MV-4-11 (cell line): ENCODE data around the gene AQP7.
"Not testable (repeated sequence)": the region's sequence is repeated elsewhere in the genome, so short reads cannot be mapped to it uniquely, and the experiment has no call there.

Source experiments
- DNase-seq: peaks from one replicate; lab custom pipeline; 2025; lab: John Stamatoyannopoulos, UW

The AQP7 gene

GRCh38 chr9:33374634-33375237, 27.6 kb downstream of the AQP7 start:
- peak; percentile 59 for DNase-seq

GRCh38 chr9:33374190-33374589, 28.2 kb downstream of the AQP7 start:
- no peak for DNase-seq

- DNase-seq, result no peak
Measured at GRCh38 chr9:33372900-33373299, 29.5 kb downstream of the AQP7 start.

- no peak for DNase-seq
Measured at GRCh38 chr9:33366979-33367480, 35.3 kb downstream of the AQP7 start.

GRCh38 chr9:33364814-33365213, 37.6 kb downstream of the AQP7 start:
- DNase-seq, result not testable (repeated sequence)

GRCh38 chr9:33364127-33364526, 38.2 kb downstream of the AQP7 start:
- DNase-seq, result no peak

GRCh38 chr9:33358641-33359040, 43.7 kb downstream of the AQP7 start:
- not testable (repeated sequence) for DNase-seq

- no peak for DNase-seq
Measured at GRCh38 chr9:33355933-33356332, 46.4 kb downstream of the AQP7 start.

GRCh38 chr9:33354651-33355211, 47.6 kb downstream of the AQP7 start:
- no peak for DNase-seq

GRCh38 chr9:33351547-33351946, 50.8 kb downstream of the AQP7 start:
- no peak for DNase-seq

GRCh38 chr9:33350310-33350709, 52.1 kb downstream of the AQP7 start:
- DNase-seq, result no peak

- no peak for DNase-seq
Measured at GRCh38 chr9:33349743-33350142, 52.6 kb downstream of the AQP7 start.

- DNase-seq, result no peak
Measured at GRCh38 chr9:33348998-33349397, 53.4 kb downstream of the AQP7 start.

GRCh38 chr9:33346564-33346963, 55.8 kb downstream of the AQP7 start:
- no peak for DNase-seq

GRCh38 chr9:33344145-33344544, 58.2 kb downstream of the AQP7 start:
- no peak for DNase-seq

GRCh38 chr9:33341182-33341581, 61.2 kb downstream of the AQP7 start:
- no peak for DNase-seq

- no peak for DNase-seq
Measured at GRCh38 chr9:33340186-33340585, 62.2 kb downstream of the AQP7 start.
